Superior temporal gyrus (tissue), 1 donor: ENCODE measurements around the gene ABCA2.
"Not testable (repeated sequence)": the region's sequence is repeated elsewhere in the genome, so short reads cannot be mapped to it uniquely, and the experiment has no call there.

ENCODE experiments used
- DNase-seq: peaks from one replicate; pipeline ENCODE4 v3.0.0-alpha.2; 2016; ENCODE audit errors: extremely low spot score

Gene ABCA2

GRCh38 chr9:137063311-137064026 is 35.4 kb upstream of the ABCA2 start:
- DNase-seq: no peak

- not testable (repeated sequence) for DNase-seq
These were observed 34.8 kb upstream of the ABCA2 start for GRCh38 chr9:137062798-137063197.

GRCh38 chr9:137062384-137062783 is 34.3 kb upstream of the ABCA2 start:
- DNase-seq: no peak

GRCh38 chr9:137058521-137059234 is 30.6 kb upstream of the ABCA2 start:
- DNase-seq: no peak

GRCh38 chr9:137057545-137057944 is 29.5 kb upstream of the ABCA2 start:
- DNase-seq: no peak

GRCh38 chr9:137056739-137057415 is 28.8 kb upstream of the ABCA2 start:
- no peak for DNase-seq

- DNase-seq: peak; percentile 94
These were observed 27.6 kb upstream of the ABCA2 start for GRCh38 chr9:137055385-137056364.

- DNase-seq: no peak
These were observed 26.9 kb upstream of the ABCA2 start for GRCh38 chr9:137054932-137055384.

GRCh38 chr9:137053944-137054931 is 26.2 kb upstream of the ABCA2 start, which contains the start of gene ENTPD2:
Gene ENTPD2, minus strand, starts transcription at chr9:137054061. Its CDS starts 64 bp downstream, at chr9:137053997.
- DNase-seq: no peak

GRCh38 chr9:137052998-137053943 is 25.2 kb upstream of the ABCA2 start:
- DNase-seq: no peak

GRCh38 chr9:137052293-137052692 is 24.3 kb upstream of the ABCA2 start:
- no peak for DNase-seq

GRCh38 chr9:137051145-137051724 is 23.2 kb upstream of the ABCA2 start:
- DNase-seq: no peak

- no peak for DNase-seq
These were observed 22.5 kb upstream of the ABCA2 start for GRCh38 chr9:137050570-137050969.

- DNase-seq: peak; percentile 86
These were observed 21.8 kb upstream of the ABCA2 start for GRCh38 chr9:137049544-137050449.

- no peak for DNase-seq
These were observed 20.9 kb upstream of the ABCA2 start for GRCh38 chr9:137048655-137049543.

GRCh38 chr9:137046088-137046787 is 18.2 kb upstream of the ABCA2 start, which contains the start of gene NPDC1:
Gene NPDC1, minus strand, starts transcription at chr9:137046177. Its CDS starts 188 bp downstream, at chr9:137045989.
- DNase-seq: peak; percentile 79
